Measurements from ENCODE around the gene QKI. TPM values are rescaled to one million over a fixed set of nuclear protein-coding genes. Genes with fewer than 3 reads are reported as not detected.

Gene QKI
- total RNA-seq, 1 donor from 2014 or later, result 95.0 TPM

- no peak overlapping the region for H3K4me3 ChIP-seq (ENCODE audit: low read depth, low read length)
- no peak for TF ChIP-seq CTCF (conservative IDR thresholded peaks at IDR 0.05; ENCODE audit: low read depth, low read length)
- no peak for DNase-seq (ENCODE audit: low read depth)
Measured at GRCh38 chr6:163617549-163617948, 203.0 kb downstream of the QKI start.

GRCh38 chr6:163620101-163620500 lies 205.6 kb downstream of the QKI start:
- H3K4me3 ChIP-seq (ENCODE audit: low read depth, low read length), result no peak overlapping the region
- no peak for TF ChIP-seq CTCF (conservative IDR thresholded peaks at IDR 0.05; ENCODE audit: low read depth, low read length)
- DNase-seq (ENCODE audit: low read depth), result no peak

GRCh38 chr6:163620670-163621330 lies 206.3 kb downstream of the QKI start:
- no peak overlapping the region for H3K4me3 ChIP-seq (ENCODE audit: low read depth, low read length)
- TF ChIP-seq CTCF (conservative IDR thresholded peaks at IDR 0.05; ENCODE audit: low read depth, low read length), result no peak
- DNase-seq (ENCODE audit: low read depth), result no peak

GRCh38 chr6:163625265-163625664 lies 210.7 kb downstream of the QKI start:
- H3K4me3 ChIP-seq (ENCODE audit: low read depth, low read length), result no peak overlapping the region
- no peak for DNase-seq (ENCODE audit: low read depth)
- no peak for TF ChIP-seq CTCF (conservative IDR thresholded peaks at IDR 0.05; ENCODE audit: low read depth, low read length)

GRCh38 chr6:163626073-163626867 lies 211.8 kb downstream of the QKI start:
- DNase-seq (ENCODE audit: low read depth), result no peak
- no peak for TF ChIP-seq CTCF (conservative IDR thresholded peaks at IDR 0.05; ENCODE audit: low read depth, low read length)
- H3K4me3 ChIP-seq (ENCODE audit: low read depth, low read length), result no peak overlapping the region

- H3K4me3 ChIP-seq (ENCODE audit: low read depth, low read length), result no peak overlapping the region
- no peak for TF ChIP-seq CTCF (conservative IDR thresholded peaks at IDR 0.05; ENCODE audit: low read depth, low read length)
- DNase-seq (ENCODE audit: low read depth), result no peak
Measured at GRCh38 chr6:163627274-163628062, 212.9 kb downstream of the QKI start.
